ENCODE measurements around the gene DCUN1D4.

GRCh38 chr4:51930557-51930956 lies 87.6 kb downstream of the DCUN1D4 start:
- TF ChIP-seq CSDC2 (CRISPR knock-in tag; IDR thresholded peaks at IDR 0.05) (no peak), ESRRG (CRISPR knock-in tag; IDR thresholded peaks at IDR 0.05) (no peak), OSR1 (CRISPR knock-in tag; IDR thresholded peaks at IDR 0.05) (no peak), ZNF565 (CRISPR knock-in tag; conservative IDR thresholded peaks at IDR 0.05; ENCODE audit: low read depth) (no peak), ZFP3 (CRISPR knock-in tag; IDR thresholded peaks at IDR 0.05) (no peak)
